ENCODE data around the gene TEX29. TPM values are rescaled to one million over a fixed set of nuclear protein-coding genes. Genes with fewer than 3 reads are reported as not detected.

TEX29 gene
- total and polyA plus RNA-seq, 2 of the 4 experiments (the other 2 are of a cell fraction) = 0.46 TPM; not detected in 1

GRCh38 chr13:111392486-111392885, 72.0 kb downstream of the TEX29 start:
- no CpG with 5 or more reads among the region's 9 CpGs for WGBS, 2 experiments (ENCODE audit: extremely low coverage in 2 of 2, insufficient read length in 1 of 2)
- Histone ChIP-seq H2BK120ac (ENCODE audit: low read depth, low read length) (no peak overlapping the region), H3K9me3 (ENCODE audit: control insufficient read depth, insufficient read depth, low read length) (no peaks in the 10 kb centered on the region), H3K79me1 (ENCODE audit: low read depth in 1 of 2, low read length in 2 of 2) (no peaks in the 10 kb centered on the region), H2BK5ac (ENCODE audit: low read depth, low read length, poor library complexity, severe bottlenecking) (no peak overlapping the region), H2AK9ac (replicated peaks; ENCODE audit: low read depth, low read length, poor library complexity) (no peak overlapping the region), H4K20me1 (ENCODE audit: insufficient read depth, low read length) (no peaks in the 10 kb centered on the region), H4K5ac (ENCODE audit: low read depth, low read length) (no peak overlapping the region), H3K18ac (ENCODE audit: low read depth, low read length) (no peak overlapping the region), H3K27ac (ENCODE audit: insufficient read depth, low read length) (no peak overlapping the region), H4K8ac (ENCODE audit: low read depth in 2 of 2, low read length in 2 of 2) (no peak overlapping the region), H2AK5ac (ENCODE audit: low read depth, low read length) (no peak overlapping the region), H2AFZ (replicated peaks; ENCODE audit: low read length, poor library complexity) (no peak overlapping the region), H3K56ac (ENCODE audit: extremely low read depth, insufficient read depth, low read length) (no peak overlapping the region), H3K4me1 (ENCODE audit: control insufficient read depth, insufficient read depth, low read length) (no peaks in the 10 kb centered on the region), H3K23ac (ENCODE audit: low read depth, low read length) (no peak overlapping the region), H2BK20ac (ENCODE audit: low read depth, low read length) (no peak overlapping the region), H3K4ac (ENCODE audit: low read depth, low read length) (no peak overlapping the region), H3K9me1 (ENCODE audit: insufficient read depth, low read length) (no peaks in the 10 kb centered on the region), H3K36me3 (ENCODE audit: control insufficient read depth, insufficient read depth, low read length) (no peaks in the 10 kb centered on the region), H3K4me3 (ENCODE audit: insufficient read depth, low read depth, low read length) (no peak overlapping the region), H3K9ac (ENCODE audit: low read depth, low read length) (no peak overlapping the region), H4K91ac (ENCODE audit: insufficient read depth, low read depth, low read length) (no peak overlapping the region), H3K4me2 (ENCODE audit: low read depth, low read length) (no peak overlapping the region), H3K14ac (replicated peaks; ENCODE audit: low read depth, low read length) (no peak overlapping the region), H3K27me3 (ENCODE audit: control insufficient read depth, insufficient read depth, low read length) (no peaks in the 10 kb centered on the region; the same call in 1 of the 2 replicates), H2BK15ac (ENCODE audit: low read depth, low read length) (no peak overlapping the region)
- no TSS peak for BruUV-seq (replicated peaks)
- no peak for ATAC-seq (ENCODE audit: low read depth)
- CTCF ChIA-PET = interaction anchor here (0.9 kb wide), 1 partner anchor 37 kb away, joined by 4 read pairs; no protein-coding TSS in a partner anchor
- TF ChIP-seq CEBPB (IDR thresholded peaks at IDR 0.05; ENCODE audit: low read depth, low read length) = 0 out of 2 replicates have a peak, but pooled peaks have one; percentile 4
- TF ChIP-seq MXI1 (IDR thresholded peaks at IDR 0.05; ENCODE audit: borderline replicate concordance, low read depth, low read length) = no peak
- intact Hi-C loops (cut with micrococcal nuclease) = no loop called here
- no peak for DNase-seq
- in situ Hi-C loops (cut with MboI; ENCODE audit: low sequenced_read_pairs) = no loop called here
- dilution Hi-C loops (cut with HindIII; ENCODE audit: low sequenced_read_pairs, unreplicated experiment) = no loop called here
- POLR2A ChIA-PET (ENCODE audit: unreplicated experiment) = no interaction called here

Measured in IMR-90 (cell line).